Measurements from ENCODE around the gene GDF10. TPM values are rescaled to one million over a fixed set of nuclear protein-coding genes. Genes with fewer than 3 reads are reported as not detected.

Gene GDF10
- total and polyA plus RNA-seq, 2 donors (not counting 3 experiments of a cell fraction or from before 2014, with no cell fraction given) = not detected

- H3K4me1 ChIP-seq (ENCODE audit: control insufficient read depth, extremely low read depth, insufficient read depth, low read length) = no peaks in the 10 kb centered on the region
- FAIRE-seq = no peak
- no peaks in the 10 kb centered on the region for H3K9me1 ChIP-seq (replicated peaks; ENCODE audit: control insufficient read depth, extremely low read depth, insufficient read depth, low read length)
- H2AFZ ChIP-seq (ENCODE audit: low read depth, low read length) = no peak overlapping the region
- H4K20me1 ChIP-seq (replicated peaks; ENCODE audit: control insufficient read depth, extremely low read depth, insufficient read depth, low read length) = no peaks in the 10 kb centered on the region
- H3K9ac ChIP-seq (replicated peaks; ENCODE audit: extremely low read depth, insufficient read depth, low read length) = no peak overlapping the region
- BruUV-seq (replicated peaks) = no TSS peak
- no peak overlapping the region for H3K4me2 ChIP-seq (ENCODE audit: insufficient read depth, low read length)
- no peak overlapping the region for H3K4me3 ChIP-seq (replicated peaks in 1 of 3; ENCODE audit: insufficient read depth in 1 of 3, low read depth in 1 of 3, low read length in 3 of 3)
- TF ChIP-seq GATA2 (IDR thresholded peaks at IDR 0.05; ENCODE audit: insufficient read depth, insufficient read length, low read depth, low read length) = no peak
- no peak for TF ChIP-seq FOS (IDR thresholded peaks at IDR 0.05; ENCODE audit: borderline replicate concordance, insufficient read depth, low read length)
- no peak for TF ChIP-seq JUN (IDR thresholded peaks at IDR 0.05; ENCODE audit: borderline replicate concordance, insufficient read depth, insufficient read length, low read depth)
- no peak for TF ChIP-seq MAX (IDR thresholded peaks at IDR 0.05; ENCODE audit: insufficient read depth, insufficient read length)
- no peak for TF ChIP-seq POLR2AphosphoS5 (IDR thresholded peaks at IDR 0.05; ENCODE audit: insufficient read depth, low read depth, low read length)
- TF ChIP-seq MYC (IDR thresholded peaks at IDR 0.05; ENCODE audit: low read depth, low read length) = no peak
- TF ChIP-seq CTCF (IDR thresholded peaks at IDR 0.05; ENCODE audit: extremely low read depth in 1 of 2, insufficient read depth in 1 of 2, low read depth in 1 of 2, low read length in 2 of 2) = no peak
- TF ChIP-seq EZH2 (IDR thresholded peaks at IDR 0.05; ENCODE audit: borderline replicate concordance, low read depth, low read length, severe bottlenecking) = no peak
- TF ChIP-seq POLR2A (IDR thresholded peaks at IDR 0.05; ENCODE audit: low read depth, low read length) = no peak
- intact Hi-C loops (cut with micrococcal nuclease) (no loop called here), dilution Hi-C loops (cut with MboI; ENCODE audit: extremely low pct_ligation_motif_present, low sequenced_read_pairs) (no loop called here)
- no peaks in the 10 kb centered on the region for H3K36me3 ChIP-seq (ENCODE audit: control insufficient read depth in 2 of 2, extremely low read depth in 1 of 2, insufficient read depth in 2 of 2, low read length in 2 of 2)
- no peaks in the 10 kb centered on the region for H3K79me2 ChIP-seq (ENCODE audit: control insufficient read depth, insufficient read depth, low read length)
- H3K27me3 ChIP-seq (ENCODE audit: control insufficient read depth in 2 of 2, insufficient read depth in 2 of 2, low read length in 2 of 2) = no peaks in the 10 kb centered on the region
- DNase-seq (ENCODE audit: low read depth, low spot score) = no peak
- ChIA-PET CTCF (interaction anchor here (1.3 to 1.4 kb wide), 2 partner anchors 9 to 24 kb away, joined by 3 to 4 read pairs; no protein-coding TSS in a partner anchor), POLR2A (no interaction called here)
- H3K27ac ChIP-seq (ENCODE audit: insufficient read depth, low read depth, low read length) = no peak overlapping the region
- no peaks in the 10 kb centered on the region for H3K9me3 ChIP-seq (replicated peaks; ENCODE audit: control insufficient read depth, insufficient read depth, low read length)
These were observed 12.2 kb upstream of the GDF10 start for GRCh38 chr10:47287805-47288204.
